NCI-H1436 (cell line): Measurements from ENCODE around the gene LRBA.
A peak's percentile ranks its signal among the peaks of the same experiment; 100 is the strongest.
"Not testable (repeated sequence)": the region's sequence is repeated elsewhere in the genome, so short reads cannot be mapped to it uniquely, and the experiment has no call there.

Source experiments
- DNase-seq: peaks from one replicate; lab custom pipeline; 2025; lab: John Stamatoyannopoulos, UW

The LRBA gene

DNA sequence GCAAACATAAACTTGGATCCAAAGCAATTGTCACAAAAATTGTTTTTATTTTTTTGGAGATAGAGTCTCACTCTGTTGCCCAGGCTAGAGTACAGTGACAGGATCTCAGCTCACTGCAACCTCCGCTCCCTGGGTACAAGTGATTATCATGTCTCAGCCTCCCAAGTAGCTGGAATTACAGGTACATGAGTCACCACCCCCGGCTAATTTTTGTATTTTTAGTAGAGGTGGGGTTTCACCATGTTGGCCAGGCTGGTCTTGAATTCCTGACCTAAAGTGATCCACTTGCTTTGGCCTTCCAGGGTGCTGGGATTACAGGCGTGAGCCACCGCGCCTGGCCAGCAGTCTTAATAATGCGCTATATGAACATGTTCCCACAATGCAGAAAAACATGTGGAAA is 272.2 kb downstream of the LRBA start:
- not testable (repeated sequence) for DNase-seq

DNA sequence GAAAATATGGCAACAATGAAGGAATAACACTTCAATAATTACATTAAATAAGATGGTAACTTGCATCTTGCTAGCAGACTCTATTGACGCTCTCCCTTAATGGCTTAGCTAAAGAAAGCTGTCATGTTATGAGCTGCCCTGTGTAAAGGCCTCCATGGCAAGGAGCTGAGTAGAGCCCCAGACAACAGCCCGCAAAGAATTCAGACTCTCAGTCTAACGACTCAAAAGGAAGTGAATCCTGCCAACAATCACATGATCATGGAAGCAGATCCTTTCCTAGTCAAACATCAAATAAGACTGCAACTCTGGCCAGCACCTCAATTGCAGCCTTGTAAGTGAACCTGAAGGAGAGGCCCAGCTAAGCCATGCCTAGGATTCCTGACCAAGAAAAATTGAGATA is 275.5 kb downstream of the LRBA start:
- no peak for DNase-seq

DNA sequence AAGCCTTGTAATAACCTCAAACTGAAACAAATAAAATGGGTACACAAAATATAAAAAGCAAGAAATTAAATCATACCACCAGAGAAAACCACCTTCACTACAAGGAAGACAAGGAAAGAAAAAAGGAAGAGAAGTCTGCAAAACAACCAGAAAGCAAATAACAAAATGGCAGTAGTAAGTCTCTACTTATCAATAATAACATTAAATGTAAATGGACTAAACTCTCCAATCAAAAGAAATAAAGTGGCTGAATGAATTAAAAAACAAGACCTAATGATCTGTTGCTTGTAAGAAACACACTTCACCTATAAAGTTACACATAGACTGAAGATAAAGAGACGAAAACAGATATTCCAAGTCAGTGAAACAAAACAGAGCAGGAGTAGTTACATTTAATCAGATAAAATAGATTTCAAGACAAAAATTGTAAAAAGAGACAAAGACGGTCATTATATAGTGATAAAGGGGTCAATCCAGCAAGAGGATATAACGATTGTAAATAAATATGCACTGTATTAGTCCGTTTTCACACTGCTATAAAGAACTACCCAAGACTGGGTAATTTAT is 289.0 kb downstream of the LRBA start:
- no peak for DNase-seq

DNA sequence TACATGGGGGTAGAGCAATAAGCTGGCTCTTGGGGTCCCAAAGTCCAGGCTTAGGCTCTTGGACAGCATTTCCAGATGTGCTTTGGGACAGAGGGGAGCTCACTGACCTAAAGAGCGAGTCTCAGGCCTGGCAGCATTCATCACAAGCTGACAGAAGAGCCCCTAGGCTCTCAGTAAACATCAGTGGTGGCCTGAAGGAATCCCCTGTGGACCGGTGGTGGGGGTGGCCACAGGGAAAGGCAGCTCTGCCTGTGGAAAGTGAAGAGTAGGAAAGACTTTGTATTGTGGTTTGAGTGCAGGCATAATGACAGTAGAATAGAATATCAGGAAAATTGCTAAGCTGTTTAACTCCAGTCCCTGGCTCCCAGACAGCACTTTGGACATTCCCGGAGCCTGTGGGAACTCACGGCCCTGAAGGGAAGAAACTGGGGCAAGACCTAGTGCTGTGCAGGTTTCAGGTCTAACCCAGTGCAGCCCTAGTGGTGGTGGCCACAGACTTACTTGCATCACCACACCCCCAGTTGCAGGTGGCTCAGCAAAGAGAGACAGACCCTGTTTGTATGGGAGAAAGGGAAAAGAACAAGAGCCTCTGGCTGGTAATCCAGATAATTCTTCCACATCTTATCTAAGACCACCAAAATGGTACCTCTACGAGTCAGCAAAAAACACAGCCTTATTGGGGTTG is 291.2 kb downstream of the LRBA start:
- no peak for DNase-seq

DNA sequence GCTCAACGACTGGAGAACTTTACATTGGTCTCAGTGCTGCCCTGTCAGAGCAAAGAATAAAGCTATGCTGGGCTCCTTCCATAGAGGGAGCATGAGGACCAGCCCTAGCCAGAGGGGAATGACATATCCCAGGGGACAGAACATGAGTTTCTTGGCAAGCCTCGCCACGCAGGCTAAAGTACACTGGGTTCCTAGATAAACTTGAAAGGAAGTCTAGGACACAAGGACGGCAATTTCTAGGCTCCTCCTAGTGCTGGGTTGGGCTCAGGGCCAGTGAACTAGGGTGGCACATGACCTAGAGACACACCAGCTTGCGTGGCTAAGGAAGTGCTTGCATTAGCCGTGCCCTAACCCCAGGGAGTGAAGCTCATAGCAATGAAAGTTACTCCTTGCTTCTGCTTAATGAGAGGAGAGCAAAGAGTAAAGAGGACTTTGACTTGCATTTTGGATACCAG is 292.1 kb downstream of the LRBA start:
- DNase-seq: peak; percentile 38

DNA sequence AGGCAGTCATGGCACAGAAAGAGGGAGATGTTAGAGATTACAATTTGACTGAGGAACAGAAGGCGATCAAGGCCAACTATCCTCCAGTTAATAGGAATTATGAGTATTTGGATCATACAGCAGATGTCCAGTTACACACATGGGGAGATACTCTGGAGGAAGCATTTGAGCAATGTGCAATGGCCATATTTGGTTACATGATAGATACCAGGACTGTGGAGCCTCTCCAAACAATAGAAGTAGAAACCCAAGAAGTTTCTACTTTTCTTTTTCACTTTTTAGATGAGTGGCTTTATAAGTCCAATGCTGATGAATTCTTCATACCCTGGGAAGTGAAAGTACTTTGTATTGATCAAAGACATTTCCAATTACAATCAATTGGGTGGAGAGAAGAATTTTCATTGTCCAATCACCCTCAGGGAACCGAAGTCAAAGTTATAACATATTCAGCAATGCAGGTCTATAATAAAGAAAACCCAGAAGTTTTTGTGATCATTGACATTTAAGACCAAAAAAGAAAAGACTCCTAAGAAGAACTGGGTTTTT is 294.0 kb downstream of the LRBA start:
- DNase-seq: no peak

DNA sequence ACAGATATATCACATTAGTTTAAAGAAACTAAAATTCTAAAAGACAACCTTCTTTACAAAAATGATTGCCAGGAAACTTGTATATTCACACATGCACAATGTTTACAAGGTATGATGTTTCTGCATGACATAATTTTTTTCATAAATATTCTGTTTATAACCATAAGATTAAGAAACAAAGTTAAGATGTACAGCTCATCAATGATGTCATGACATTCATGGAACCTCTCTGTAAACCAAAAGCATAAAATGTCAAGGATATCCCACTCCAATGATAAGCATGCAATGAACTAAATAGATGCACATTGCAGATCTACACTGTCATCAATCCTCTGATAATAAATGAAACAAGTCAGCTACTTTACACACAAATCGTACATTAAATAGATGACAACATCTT is 297.1 kb downstream of the LRBA start:
- no peak for DNase-seq

DNA sequence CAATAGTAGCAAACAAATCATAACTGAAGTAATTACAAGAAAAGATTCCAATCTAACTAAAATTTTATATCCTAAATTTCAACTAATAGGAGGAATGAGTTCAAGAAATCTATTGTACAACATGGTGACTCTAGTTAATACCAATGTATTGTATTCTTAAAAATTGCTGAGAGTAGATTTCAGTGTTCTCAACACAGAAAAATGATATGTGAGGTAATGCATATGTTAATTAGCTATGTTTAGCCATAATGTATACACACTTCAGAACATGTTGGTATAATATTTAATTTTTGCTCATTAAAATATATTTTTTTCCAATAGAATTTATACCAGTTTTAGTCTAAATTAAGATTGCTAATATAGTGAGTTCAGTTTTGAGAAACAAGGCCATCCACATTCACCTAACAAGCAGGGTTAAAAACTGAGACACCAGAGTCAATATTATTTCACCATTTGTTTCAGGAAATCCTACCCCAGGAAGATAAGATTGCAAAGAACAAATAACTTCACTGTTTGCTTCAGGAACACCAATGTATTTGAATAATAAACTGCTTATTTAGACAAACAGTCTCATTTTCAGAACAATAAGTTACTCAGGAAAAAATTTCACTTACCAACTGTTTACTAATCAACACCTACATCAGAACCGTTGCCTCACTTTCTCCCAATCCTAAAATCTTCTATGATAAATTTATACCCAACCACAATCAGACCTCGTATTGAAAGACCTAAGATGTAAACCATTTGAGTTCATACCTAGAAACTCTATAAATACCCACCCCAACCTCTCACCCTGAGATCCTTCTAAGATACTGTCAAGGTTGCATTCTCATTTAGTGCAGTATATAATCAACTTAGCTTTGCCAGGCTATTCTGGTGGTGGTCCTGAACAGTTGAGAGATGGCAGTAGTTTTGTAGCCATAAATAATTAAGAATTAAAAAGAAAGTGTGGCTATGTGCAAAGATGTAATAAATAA is 300.3 kb downstream of the LRBA start:
- no peak for DNase-seq

DNA sequence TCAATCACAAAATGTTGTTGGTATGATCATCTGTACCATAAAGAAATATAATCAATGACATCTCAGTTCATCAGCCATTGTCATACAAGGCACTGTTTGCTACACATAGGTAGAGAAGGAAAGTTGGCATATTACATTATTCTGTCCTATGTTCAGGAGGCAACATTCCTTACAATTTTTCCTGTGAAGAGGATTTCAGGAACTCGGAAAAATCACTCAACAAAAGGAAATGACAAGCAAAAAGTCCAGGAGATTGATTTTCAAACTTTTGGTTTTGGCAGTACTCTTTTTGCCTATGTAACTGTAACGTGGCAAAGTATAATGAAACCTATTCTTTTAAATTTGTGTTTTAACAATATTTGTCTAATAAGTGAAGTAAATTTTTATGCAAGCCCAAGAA is 301.8 kb downstream of the LRBA start:
- no peak for DNase-seq

DNA sequence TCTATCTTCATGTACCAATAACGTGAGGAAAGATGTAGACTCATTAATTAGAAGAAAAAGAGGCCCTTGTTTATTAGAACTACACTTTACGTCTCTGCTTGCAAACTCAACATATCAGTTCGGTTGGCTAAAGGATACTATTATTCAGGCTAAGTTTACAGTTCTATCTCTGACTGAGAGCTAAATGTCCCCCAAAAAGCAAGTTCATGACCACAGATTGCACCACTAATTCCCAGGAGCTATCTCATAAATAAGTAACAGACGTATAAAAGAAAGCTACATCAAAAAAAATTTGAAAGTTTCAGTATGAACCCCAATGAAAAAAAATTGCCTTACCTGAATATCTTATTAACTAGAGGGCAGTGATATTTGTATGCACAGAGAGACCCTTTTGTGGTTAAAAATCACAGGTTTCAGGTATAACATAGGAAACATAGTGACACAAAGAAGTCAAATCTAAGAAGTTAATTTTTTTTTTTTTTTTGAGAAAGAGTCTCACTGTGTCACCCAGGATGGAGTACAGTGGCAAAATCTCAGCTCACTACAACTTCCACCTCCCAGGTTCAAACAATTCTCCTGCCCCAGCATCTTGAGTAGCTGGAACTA is 304.2 kb downstream of the LRBA start:
- no peak for DNase-seq

DNA sequence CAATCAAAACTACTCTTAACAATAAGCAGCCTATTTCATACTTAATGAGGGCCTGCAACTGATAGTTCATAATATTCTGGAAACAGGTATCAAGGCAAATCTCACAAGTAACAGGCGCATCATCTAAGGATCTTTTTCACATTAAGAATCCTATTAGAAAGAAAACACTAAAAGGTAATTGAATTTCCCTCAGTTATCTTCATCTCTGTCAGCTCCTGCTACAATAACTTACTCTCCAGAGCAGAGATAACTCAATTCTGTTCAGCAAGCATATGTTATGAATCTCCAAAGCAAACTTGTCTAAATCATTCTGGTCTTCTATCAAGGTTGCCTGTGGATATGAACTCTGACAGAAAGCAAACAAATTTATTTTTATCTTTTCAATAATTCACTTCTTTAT is 307.1 kb downstream of the LRBA start:
- no peak for DNase-seq

DNA sequence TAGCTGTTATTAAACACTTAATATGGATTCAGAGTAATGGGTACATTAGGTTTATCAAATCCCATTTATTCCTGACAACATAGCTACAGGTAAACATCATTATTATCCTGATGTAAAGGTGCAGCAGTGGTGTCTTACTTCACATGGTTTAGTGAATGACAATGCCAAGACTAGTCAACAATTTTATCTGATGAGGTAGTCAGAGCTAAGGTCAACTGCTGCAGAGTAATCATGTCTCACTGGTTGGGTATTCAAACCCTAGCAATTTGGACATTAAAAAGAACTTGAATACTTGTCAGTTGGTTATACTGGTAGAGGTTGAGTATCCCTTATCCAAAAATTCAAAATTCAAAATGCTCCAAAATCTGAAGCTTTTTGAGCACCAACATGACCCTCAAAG is 315.5 kb downstream of the LRBA start:
- DNase-seq: no peak

DNA sequence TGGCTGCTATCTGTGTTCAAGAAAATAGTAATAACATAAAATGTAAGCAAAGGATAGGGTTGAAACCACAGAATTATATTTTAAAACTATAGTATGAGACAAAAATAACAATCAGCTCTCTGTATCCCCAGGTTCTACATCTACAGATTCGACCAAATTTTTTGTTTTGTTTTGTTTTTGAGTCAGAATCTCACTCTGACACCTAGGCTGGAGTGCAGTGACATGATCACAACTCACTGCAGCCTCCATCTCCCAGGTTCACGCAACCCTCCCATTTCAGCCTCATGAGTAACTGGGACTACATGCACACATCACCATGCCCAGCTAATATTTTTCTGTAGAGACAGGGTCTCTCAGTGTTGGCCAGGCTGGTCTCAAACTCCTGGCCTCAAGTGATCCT is 319.9 kb downstream of the LRBA start:
- no peak for DNase-seq

DNA sequence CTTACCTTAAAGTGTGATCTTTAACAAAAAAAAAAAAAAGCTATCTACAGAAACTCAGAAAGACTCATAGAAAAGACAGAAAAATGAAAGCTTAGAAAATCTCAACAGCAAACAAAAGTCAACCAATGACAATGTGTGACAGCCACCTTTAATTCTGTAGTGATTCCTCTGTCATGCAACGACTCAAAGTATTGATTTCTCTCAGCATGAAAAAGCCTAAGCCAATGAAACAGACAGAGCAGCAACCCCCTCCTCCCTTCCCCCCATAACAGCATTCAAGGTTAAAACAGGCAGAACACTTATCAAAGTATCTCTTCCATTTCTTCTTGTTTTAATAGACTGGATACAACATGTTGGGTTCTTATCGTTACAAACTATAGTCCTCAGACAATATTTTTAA is 320.6 kb downstream of the LRBA start:
- no peak for DNase-seq

DNA sequence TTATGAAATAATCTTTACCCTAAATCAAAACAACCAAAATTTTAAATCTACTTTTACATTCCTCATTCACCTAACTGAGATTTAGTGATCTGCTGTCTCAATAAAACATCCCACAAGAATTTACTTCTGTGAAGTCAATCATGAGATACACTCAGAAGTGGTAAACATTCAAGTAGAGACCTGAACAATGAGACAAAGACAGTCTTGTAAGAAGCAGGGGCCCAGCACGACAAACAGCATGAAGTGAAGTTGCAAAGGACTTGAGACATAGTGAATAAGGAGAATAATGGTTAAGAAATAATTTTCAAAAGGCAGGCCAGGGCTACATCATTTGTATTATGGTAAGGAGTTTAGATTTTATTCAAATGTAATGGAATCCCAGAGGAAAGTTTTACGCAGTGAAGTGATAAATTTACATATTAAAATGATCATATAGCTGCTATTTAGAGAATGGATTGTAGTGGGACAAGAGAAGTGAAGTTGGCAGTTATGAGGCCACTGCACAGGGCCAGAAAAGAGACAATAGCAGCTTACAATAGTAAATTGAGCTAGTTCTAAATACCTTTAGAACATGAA is 331.2 kb downstream of the LRBA start:
- DNase-seq: no peak

DNA sequence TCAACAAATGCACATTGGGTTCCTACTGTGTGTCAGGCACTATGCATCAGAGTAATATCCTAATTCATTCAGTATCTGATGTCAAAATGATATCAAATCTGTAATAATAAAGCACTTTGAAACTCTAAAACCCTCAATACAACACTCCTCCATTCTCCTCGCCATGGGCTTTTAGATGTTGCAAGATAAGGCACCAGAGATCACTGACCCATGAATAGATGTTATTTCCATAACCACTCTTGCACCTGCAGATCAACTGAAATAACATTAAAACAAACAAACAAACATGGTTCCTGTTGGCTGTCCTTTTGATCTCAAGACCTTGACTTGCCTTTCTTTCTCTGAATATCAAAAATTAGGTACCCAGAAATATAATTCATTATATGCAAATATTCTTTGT is 333.0 kb downstream of the LRBA start:
- no peak for DNase-seq

DNA sequence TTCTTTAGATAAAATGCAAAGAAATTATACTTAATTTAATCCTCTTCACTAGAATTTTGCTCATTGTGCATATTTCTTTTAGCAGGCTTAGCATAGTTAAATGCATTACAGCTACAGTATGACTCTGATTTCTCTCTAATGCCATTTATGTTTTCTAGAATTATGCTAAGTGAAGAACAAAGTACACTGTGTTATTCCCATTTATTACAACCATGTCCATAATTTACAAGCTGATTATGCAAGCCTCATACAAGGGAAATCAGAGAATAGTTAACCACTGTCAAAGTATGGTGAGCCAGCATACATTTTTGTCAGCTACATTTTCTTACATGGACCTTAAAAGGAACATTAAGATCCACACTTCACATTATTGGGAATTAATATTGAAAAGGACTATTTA is 334.0 kb downstream of the LRBA start:
- DNase-seq: no peak

DNA sequence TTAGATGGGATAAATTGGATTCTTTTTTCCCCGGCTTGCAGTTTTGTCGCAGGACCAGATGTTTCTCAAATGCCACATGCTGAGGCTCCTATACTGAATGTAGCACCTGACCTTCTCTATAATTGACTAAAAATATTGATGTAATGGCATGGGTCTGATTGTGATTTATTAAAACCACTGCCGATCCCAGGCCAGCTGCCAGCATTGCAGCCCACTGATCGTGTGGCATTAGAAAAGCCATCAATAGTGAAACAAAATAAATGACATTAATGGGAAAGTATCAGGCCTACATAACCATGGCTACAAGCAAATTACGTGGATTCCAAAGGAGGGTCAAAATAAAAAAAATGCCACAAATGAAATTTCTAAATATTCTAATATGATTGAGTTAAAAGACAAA is 334.4 kb downstream of the LRBA start:
- DNase-seq: no peak

DNA sequence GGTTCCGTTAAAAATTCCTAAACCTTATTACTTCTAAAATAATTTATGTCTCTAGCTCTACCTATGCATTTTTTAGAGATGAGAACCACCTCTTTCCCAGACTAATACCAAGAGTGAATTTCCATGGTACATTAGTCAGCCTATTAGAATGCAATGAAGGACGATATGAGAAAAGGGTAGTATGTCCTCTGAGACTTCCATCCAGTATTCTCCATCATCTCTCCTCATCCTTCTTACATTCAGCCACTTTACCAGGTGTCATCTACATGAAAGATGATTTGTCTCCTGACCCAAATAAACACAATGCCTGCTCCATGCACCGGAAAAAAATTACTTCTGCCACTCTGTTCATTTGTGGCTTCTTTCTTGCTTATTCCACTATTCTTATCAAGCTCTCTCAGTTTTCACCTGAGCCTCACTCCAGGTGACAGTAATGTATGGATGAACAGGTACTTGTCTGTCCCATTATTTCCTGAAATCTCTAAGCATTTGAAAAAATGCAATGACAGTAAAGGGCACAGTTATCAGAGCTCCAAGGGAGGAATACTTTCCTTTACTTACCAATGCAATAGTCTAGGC is 335.2 kb downstream of the LRBA start:
- no peak for DNase-seq

DNA sequence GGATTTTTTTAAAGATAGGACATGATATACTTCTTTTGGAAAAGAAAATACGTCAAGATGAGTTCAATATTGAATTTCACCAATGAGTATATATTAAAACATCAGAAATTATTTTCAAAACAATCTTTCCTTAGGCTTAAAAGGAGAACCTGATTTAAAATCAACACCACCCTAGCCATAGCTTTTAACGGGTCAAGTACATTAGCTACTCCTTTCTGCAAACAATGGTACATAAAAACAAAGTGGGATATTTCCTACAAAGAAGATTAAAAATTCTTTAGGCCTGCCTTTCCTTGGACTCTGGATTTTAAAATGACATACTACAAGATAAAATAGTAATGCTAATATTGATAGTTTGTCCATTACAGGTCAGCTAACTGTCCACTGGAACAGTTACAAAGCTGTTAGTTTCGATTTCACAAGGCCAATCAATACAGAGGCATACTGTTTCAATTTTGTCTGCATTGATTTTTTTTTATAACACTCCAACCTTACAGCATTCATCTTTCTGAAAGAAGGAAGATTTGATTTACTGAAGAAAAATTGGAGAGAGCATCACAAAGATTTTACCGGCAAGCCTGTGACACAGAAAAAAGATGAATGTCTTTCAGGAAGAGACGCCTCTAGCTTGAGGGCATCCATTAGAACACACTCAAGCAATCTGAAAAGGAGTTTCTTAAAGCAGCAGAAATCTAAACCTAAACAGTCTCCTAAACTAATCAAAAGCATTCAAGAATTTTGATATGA is 335.9 kb downstream of the LRBA start:
- DNase-seq: no peak

DNA sequence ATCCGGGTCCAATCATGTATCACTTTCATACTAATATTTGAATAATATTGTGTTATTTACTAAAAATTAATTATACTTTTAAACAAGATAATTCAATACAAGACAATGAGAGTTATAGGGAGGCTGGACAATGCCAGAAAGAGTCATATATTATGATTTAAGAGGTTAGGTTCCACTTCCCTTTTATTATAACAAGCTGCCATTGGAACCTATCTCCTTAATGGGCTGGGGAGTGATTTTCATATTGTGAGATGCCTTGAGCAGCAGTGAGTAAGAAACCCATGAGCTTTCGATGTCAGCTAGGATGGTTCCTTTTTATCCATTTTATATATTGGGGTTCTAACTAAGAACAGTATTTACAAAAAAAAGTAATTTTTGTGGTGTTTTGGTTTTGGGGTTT is 341.3 kb downstream of the LRBA start:
- no peak for DNase-seq
